GM12878 (cell line): Measurements from ENCODE around the gene CELF2. TPM values are rescaled to one million over a fixed set of nuclear protein-coding genes. Genes with fewer than 3 reads are reported as not detected.

Experiments
- ATAC-seq: fragments of 200-7000 bp; cut with Tn5 transposase; 3 replicates; pipeline ENCODE4 v1.9.1; 2020; ENCODE audit warnings: mild to moderate bottlenecking, moderate library complexity
- BruUV-seq: library from RNA; stranded (reverse); fragments of 400-500 nt; replicated peaks from 2 replicates; lab custom pipeline; 2021; lab: Mats Ljungman, UMichigan
- CTCF ChIA-PET: fragments of 300-600 bp; sonication (Branson Sonifier 250); formaldehyde crosslinking; extraction: SDS; loops from one replicate; lab custom pipeline; 2021; ENCODE audit warnings: inconsistent platforms; lab: Yijun Ruan, JAX
- POLR2A ChIA-PET: fragments of 350-600 bp; formaldehyde crosslinking; extraction: SDS; loops from one replicate; lab custom pipeline; 2021; ENCODE audit warnings: inconsistent platforms; lab: Charles Lee
- RAD21 ChIA-PET: fragments of 300-600 bp; sonication (Branson Sonifier 250); formaldehyde crosslinking; loops from one replicate; lab custom pipeline; 2023; ENCODE audit warnings: antibody characterized with exemption; ENCODE audit not compliant: unreplicated experiment; lab: Charles Lee
- SMC1A ChIA-PET: fragments of 300-600 bp; sonication (Branson Sonifier 250); formaldehyde crosslinking; loops from one replicate; lab custom pipeline; 2023; ENCODE audit not compliant: unreplicated experiment, uncharacterized antibody; lab: Charles Lee
- DNase-seq: peaks from one replicate; pipeline ENCODE4 v3.0.0-alpha.2; 2011; ENCODE audit warnings: low read depth, low spot score
- FAIRE-seq: peaks from 3 replicates; lab custom pipeline; 2011; peaks lifted over from hg19 to GRCh38; lab: Jason Lieb, UNC
- H2AFZ ChIP-seq: 2 replicates; pipeline ENCODE4 v1.6.0; 2011; ENCODE audit warnings: low read depth, low read length, control low read depth; ENCODE audit not compliant: control insufficient read depth
- H3K27ac ChIP-seq: 2 replicates; pipeline ENCODE4 v1.5.1; 2011; ENCODE audit warnings: control low read depth; ENCODE audit not compliant: control insufficient read depth, insufficient read depth
- H3K27me3 ChIP-seq, 2 experiments: replicated peaks in 1 of 2; 2 replicates each; pipeline versions ENCODE4 v1.6.0 to v1.6.1; 2011; ENCODE audit warnings: low read length in 1 of 2; ENCODE audit not compliant: control insufficient read depth in 2 of 2, insufficient read depth in 2 of 2
- H3K36me3 ChIP-seq, 2 experiments: 2 replicates each; pipeline ENCODE4 v1.5.1; 2011; ENCODE audit warnings: low read length in 1 of 2; ENCODE audit not compliant: control insufficient read depth in 2 of 2, insufficient read depth in 2 of 2
- H3K4me1 ChIP-seq: 2 replicates; pipeline ENCODE4 v1.6.1; 2011; ENCODE audit warnings: mild to moderate bottlenecking, low read length, moderate library complexity, mixed read lengths; ENCODE audit not compliant: control insufficient read depth, insufficient read depth
- H3K4me2 ChIP-seq: 2 replicates; pipeline ENCODE4 v1.6.0; 2011; ENCODE audit warnings: control low read depth; ENCODE audit not compliant: control insufficient read depth, insufficient read depth
- H3K4me3 ChIP-seq: fragments of 200-600 bp; sonication (generic); 2 replicates; pipeline ENCODE4 v1.5.1; 2016
- H3K79me2 ChIP-seq: 2 replicates; pipeline ENCODE4 v1.6.0; 2011; ENCODE audit warnings: low read length; ENCODE audit not compliant: control insufficient read depth, insufficient read depth
- H3K9ac ChIP-seq: 2 replicates; pipeline ENCODE4 v1.8.0; 2011; ENCODE audit warnings: low read length, control low read depth, mixed read lengths; ENCODE audit not compliant: control insufficient read depth, insufficient read depth
- H3K9me3 ChIP-seq: replicated peaks from 3 replicates; pipeline ENCODE4 v1.5.1; 2011; ENCODE audit warnings: mild to moderate bottlenecking, low read length; ENCODE audit not compliant: control insufficient read depth, insufficient read depth
- H4K20me1 ChIP-seq: 2 replicates; pipeline ENCODE4 v1.6.0; 2011; ENCODE audit not compliant: control insufficient read depth, insufficient read depth
- CUX1 ChIP-seq: IDR thresholded peaks from 2 replicates; pipeline ENCODE4 v1.6.1; 2012; ENCODE audit warnings: improper control_type of control experiment, low read depth, low read length; ENCODE audit not compliant: insufficient replicate concordance
- EZH2 ChIP-seq: IDR thresholded peaks from 2 replicates; pipeline ENCODE4 v1.6.1; 2012; ENCODE audit warnings: low read depth, mild to moderate bottlenecking, control low read depth, inconsistent platforms, low read length, borderline replicate concordance; ENCODE audit not compliant: control insufficient read depth
- IKZF2 ChIP-seq, 2 experiments: fragments of 450-650 bp; IDR thresholded peaks; 2 replicates each; pipeline ENCODE4 v1.6.1; 2017; ENCODE audit warnings: mild to moderate bottlenecking in 2 of 2, moderate library complexity in 2 of 2
- NFIC ChIP-seq: IDR thresholded peaks from 2 replicates; pipeline ENCODE4 v1.6.1; 2012; ENCODE audit warnings: low read depth, mild to moderate bottlenecking, inconsistent platforms, low read length, moderate library complexity
- RAD51 ChIP-seq: fragments of 450-650 bp; IDR thresholded peaks from 2 replicates; pipeline ENCODE4 v1.6.1; 2016; ENCODE audit warnings: moderate library complexity, mild to moderate bottlenecking, inconsistent platforms
- SMAD1 ChIP-seq: fragments of 450-650 bp; IDR thresholded peaks from 2 replicates; pipeline ENCODE4 v1.6.1; 2018; ENCODE audit warnings: mild to moderate bottlenecking, low read depth; ENCODE audit not compliant: partially characterized antibody
- SUPT20H ChIP-seq: IDR thresholded peaks from 2 replicates; pipeline ENCODE4 v1.6.1; 2011; ENCODE audit warnings: low read depth, mild to moderate bottlenecking, low read length, moderate library complexity, borderline replicate concordance; ENCODE audit not compliant: control insufficient read depth
- ZNF687 ChIP-seq: fragments of 450-650 bp; IDR thresholded peaks from 2 replicates; pipeline ENCODE4 v1.6.1; 2017; ENCODE audit warnings: mild to moderate bottlenecking, moderate library complexity
- WGBS: methylation state at CpG from one replicate; pipeline ENCODE4 v1.1.6; 2016; ENCODE audit warnings: low lambda C conversion rate; ENCODE audit not compliant: insufficient replicate concordance, insufficient coverage; ENCODE audit errors: missing lambda C conversion rate; 5-methylcytosine and 5-hydroxymethylcytosine counted together
- in situ Hi-C: fragments of 300-500 bp; cut with MboI; formaldehyde crosslinking; loops from 9 replicates; pipeline ENCODE4 v1.14.3; 2018; ENCODE audit warnings: mixed read lengths
- intact Hi-C: fragments of 100-400 bp; cut with micrococcal nuclease; formaldehyde crosslinking; loops from one replicate; pipeline ENCODE4 v1.14.2; 2022; ENCODE audit not compliant: unreplicated experiment
- polyA plus RNA-seq, 11 experiments: library from polyadenylated mRNA; depleted of rRNA in 4 of 11; unstranded in 6 of 11; stranded (reverse) in 5 of 11; fragments of >200 nt; fragmentation: Nextera tagmentation in 4 of 11; fragmentation: Illumina TruSeq in 1 of 11; extraction: Ambion mirVana in 4 of 11; extraction: Trizol in 1 of 11; gene quantifications; 1 replicate in 1 of 11; 2 replicates in 10 of 11; pipeline versions ENCODE4 v1.2.1 to v1.2.3, GENCODE V29; 2011 to 2016; ENCODE audit warnings: inconsistent platforms in 2 of 11, missing spikeins in 2 of 11, low read depth in 1 of 11
- total RNA-seq, 4 experiments: library from RNA; depleted of rRNA in 3 of 4; stranded (reverse); fragments of >200 nt in 3 of 4; fragmentation: Illumina TruSeq in 1 of 4; extraction: Trizol in 1 of 4; gene quantifications; 2 replicates each; pipeline versions ENCODE4 v1.2.1 to v1.2.3, GENCODE V29; 2013 to 2021

The CELF2 gene
- total and polyA plus RNA-seq, 10 of the 15 experiments (the other 5 are each of a cell fraction or from before 2014, with no cell fraction given) = 20.8 to 129 (median 86.3) TPM

GRCh38 chr10:11006428-11006825 is 11.2 kb upstream of the CELF2 start:
- Histone ChIP-seq H3K4me3 (no peak overlapping the region), H3K9me3 (no peaks in the 10 kb centered on the region), H3K4me1 (no peaks in the 10 kb centered on the region), H4K20me1 (no peaks in the 10 kb centered on the region), H3K36me3 (no peaks in the 10 kb centered on the region), H3K27ac (no peak overlapping the region)
- ChIA-PET RAD21 (no interaction called here), SMC1A (interaction anchor here (0.8 to 1.2 kb wide), 2 partner anchors 31 to 114 kb away, joined by 3 read pairs; no protein-coding TSS in a partner anchor), POLR2A (no interaction called here), CTCF (no interaction called here)
- intact Hi-C loops = no loop called here
- in situ Hi-C loops = no loop called here
- no peak for DNase-seq
- WGBS = 1% methylated on average over 3 of the region's 3 CpGs
- BruUV-seq = no TSS peak
- TF ChIP-seq SMAD1 (no peak), CUX1 (no peak), EZH2 (no peak), IKZF2 (IDR thresholded peaks at IDR 0.05) (no peak), SUPT20H (no peak), ZNF687 (no peak), NFIC (no peak), RAD51 (no peak)
- TF ChIP-seq, all 136 proteins: peak for 0
- no peak for ATAC-seq
- no peak for FAIRE-seq
- Histone ChIP-seq H3K4me2 (no peak overlapping the region), H3K27me3 (no peaks in the 10 kb centered on the region; a peak in 2 of 4 replicates), H3K79me2 (no peaks in the 10 kb centered on the region), H2AFZ (no peak overlapping the region), H3K9ac (no peak overlapping the region)
